PC-9 (cell line): ENCODE data around the gene AIF1L. TPM values are rescaled to one million over a fixed set of nuclear protein-coding genes. Genes with fewer than 3 reads are reported as not detected.

Experiments used
- BruUV-seq: library from RNA; stranded (reverse); fragments of 400-500 nt; replicated peaks from 2 replicates; lab custom pipeline; 2021; lab: Mats Ljungman, UMichigan
- CTCF ChIA-PET: fragments of 300-600 bp; sonication (Branson Sonifier 250); formaldehyde crosslinking; loops from one replicate; lab custom pipeline; 2022; ENCODE audit warnings: antibody characterized with exemption; lab: Charles Lee
- POLR2A ChIA-PET: fragments of 300-600 bp; sonication (Branson Sonifier 250); formaldehyde crosslinking; loops from one replicate; lab custom pipeline; 2022; ENCODE audit warnings: antibody characterized with exemption; ENCODE audit not compliant: unreplicated experiment; lab: Charles Lee
- DNase-seq, 2 experiments: peaks; one replicate each; pipeline versions ENCODE4 v3.0.0 to v3.0.0-alpha.2; 2015 to 2022; ENCODE audit warnings: mixed read lengths in 1 of 2
- H2AFZ ChIP-seq: fragments of 200-600 bp; sonication (generic); 2 replicates; pipeline ENCODE4 v1.8.1; 2017; ENCODE audit warnings: antibody characterized with exemption
- H3F3A ChIP-seq: fragments of 200-600 bp; sonication (generic); 2 replicates; pipeline ENCODE4 v1.8.1; 2017; ENCODE audit warnings: antibody characterized with exemption, mild to moderate bottlenecking, low read depth; ENCODE audit not compliant: insufficient read depth
- H3K27ac ChIP-seq: fragments of 200-600 bp; sonication (generic); 2 replicates; pipeline ENCODE4 v1.6.1; 2016; ENCODE audit warnings: mixed run types
- H3K27me3 ChIP-seq: fragments of 200-600 bp; sonication (generic); 2 replicates; pipeline ENCODE4 v1.6.1; 2016; ENCODE audit warnings: low read depth, mixed run types; ENCODE audit not compliant: insufficient read depth
- H3K36me3 ChIP-seq: fragments of 200-600 bp; sonication (generic); 2 replicates; pipeline ENCODE4 v1.6.1; 2016; ENCODE audit warnings: low read depth, mixed run types
- H3K4me1 ChIP-seq: fragments of 200-600 bp; sonication (generic); replicated peaks from 2 replicates; pipeline ENCODE4 v1.6.1; 2016; ENCODE audit warnings: mixed run types; ENCODE audit not compliant: insufficient read depth
- H3K4me2 ChIP-seq: fragments of 200-600 bp; sonication (generic); 2 replicates; pipeline ENCODE4 v1.6.1; 2017; ENCODE audit warnings: mixed run types
- H3K4me3 ChIP-seq: fragments of 200-600 bp; sonication (generic); 2 replicates; pipeline ENCODE4 v1.6.1; 2016; ENCODE audit warnings: mixed run types
- H3K79me2 ChIP-seq: fragments of 200-600 bp; sonication (generic); 2 replicates; pipeline ENCODE4 v1.6.1; 2017; ENCODE audit warnings: low read depth, mixed run types
- H3K9me2 ChIP-seq: fragments of 200-600 bp; sonication (generic); 2 replicates; pipeline ENCODE4 v1.8.1; 2017; ENCODE audit warnings: mild to moderate bottlenecking; ENCODE audit not compliant: insufficient read depth
- H3K9me3 ChIP-seq: fragments of 200-600 bp; sonication (generic); 2 replicates; pipeline ENCODE4 v1.8.1; 2016; ENCODE audit warnings: low read depth; ENCODE audit not compliant: insufficient read depth
- H4K20me1 ChIP-seq: fragments of 200-600 bp; sonication (generic); 2 replicates; pipeline ENCODE4 v1.8.1; 2017; ENCODE audit not compliant: insufficient read depth
- CTCF ChIP-seq: fragments of 200-600 bp; sonication (generic); conservative IDR thresholded peaks from 2 replicates; pipeline ENCODE4 v1.6.1; 2017; ENCODE audit warnings: mixed run types, antibody characterized with exemption, mild to moderate bottlenecking, moderate library complexity
- EZH2 ChIP-seq: fragments of 200-600 bp; sonication (generic); IDR thresholded peaks from 2 replicates; pipeline ENCODE4 v1.8.0; 2017; ENCODE audit warnings: antibody characterized with exemption, low read depth
- intact Hi-C: fragments of 100-400 bp; cut with micrococcal nuclease; formaldehyde crosslinking; loops from one replicate; pipeline ENCODE4 v1.10.0; 2022; ENCODE audit not compliant: unreplicated experiment
- total RNA-seq: library from RNA; stranded (reverse); gene quantifications from 2 replicates; pipeline ENCODE4 v1.2.3, GENCODE V29; 2021

Gene AIF1L
- total RNA-seq, 1 experiment from 2014 or later, result 87.3 TPM

GRCh38 chr9:131146186-131146585, 49.9 kb downstream of the AIF1L start:
- Histone ChIP-seq H3K36me3 (peaks cover 45% of the 10 kb centered on the region), H3K9me3 (no peaks in the 10 kb centered on the region), H3F3A (no peaks in the 10 kb centered on the region), H3K4me1 (no peaks in the 10 kb centered on the region), H4K20me1 (peaks cover 3% of the 10 kb centered on the region; the same call in 1 of the 2 replicates), H2AFZ (no peak overlapping the region), H3K79me2 (no peaks in the 10 kb centered on the region), H3K27ac (no peak overlapping the region), H3K4me2 (no peak overlapping the region), H3K4me3 (no peak overlapping the region), H3K27me3 (no peaks in the 10 kb centered on the region), H3K9me2 (no peaks in the 10 kb centered on the region)
- ChIA-PET CTCF (no interaction called here), POLR2A (no interaction called here)
- intact Hi-C loops, result no loop called here
- no TSS peak for BruUV-seq
- no peak for DNase-seq
- TF ChIP-seq EZH2, result no peak
- no peak for TF ChIP-seq CTCF

GRCh38 chr9:131148276-131148675, 51.9 kb downstream of the AIF1L start:
- CTCF ChIA-PET, result no interaction called here
- no TSS peak for BruUV-seq
- no peaks in the 10 kb centered on the region for H3K9me3 ChIP-seq
- no peak overlapping the region for H2AFZ ChIP-seq
- no peak overlapping the region for H3K4me2 ChIP-seq
- no peaks in the 10 kb centered on the region for H3K79me2 ChIP-seq
- peaks cover 46% of the 10 kb centered on the region for H3K36me3 ChIP-seq
- no peaks in the 10 kb centered on the region for H3K9me2 ChIP-seq
- no peak overlapping the region for H3K4me3 ChIP-seq
- no peaks in the 10 kb centered on the region for H3K27me3 ChIP-seq
- intact Hi-C loops, result no loop called here
- no peak for DNase-seq
- POLR2A ChIA-PET, result no interaction called here
- H3F3A ChIP-seq, result no peaks in the 10 kb centered on the region
- H4K20me1 ChIP-seq, result peaks cover 3% of the 10 kb centered on the region; the same call in 1 of the 2 replicates
- no peak overlapping the region for H3K27ac ChIP-seq
- H3K4me1 ChIP-seq, result no peaks in the 10 kb centered on the region
- TF ChIP-seq CTCF, result no peak
- TF ChIP-seq EZH2, result no peak

GRCh38 chr9:131148966-131149687, 52.8 kb downstream of the AIF1L start:
- no TSS peak for BruUV-seq
- ChIA-PET POLR2A (no interaction called here), CTCF (no interaction called here)
- Histone ChIP-seq H3K79me2 (no peaks in the 10 kb centered on the region), H4K20me1 (peaks cover 3% of the 10 kb centered on the region; the same call in 1 of the 2 replicates), H3K4me3 (no peak overlapping the region), H3K4me1 (no peaks in the 10 kb centered on the region), H3K9me2 (no peaks in the 10 kb centered on the region), H3K4me2 (no peak overlapping the region), H3K9me3 (no peaks in the 10 kb centered on the region), H2AFZ (no peak overlapping the region), H3K36me3 (peaks cover 52% of the 10 kb centered on the region), H3F3A (no peaks in the 10 kb centered on the region), H3K27ac (no peak overlapping the region), H3K27me3 (no peaks in the 10 kb centered on the region)
- TF ChIP-seq CTCF (no peak), EZH2 (no peak)
- no peak for DNase-seq
- intact Hi-C loops, result no loop called here
